ENCODE results near the gene METTL2B. TPM values are rescaled to one million over a fixed set of nuclear protein-coding genes. Genes with fewer than 3 reads are reported as not detected.

Gene METTL2B
- total and polyA plus RNA-seq, 2 of the 8 experiments (the other 6 are each of a cell fraction or from before 2014, with no cell fraction given), result 14.6 to 43.5 TPM

DNA sequence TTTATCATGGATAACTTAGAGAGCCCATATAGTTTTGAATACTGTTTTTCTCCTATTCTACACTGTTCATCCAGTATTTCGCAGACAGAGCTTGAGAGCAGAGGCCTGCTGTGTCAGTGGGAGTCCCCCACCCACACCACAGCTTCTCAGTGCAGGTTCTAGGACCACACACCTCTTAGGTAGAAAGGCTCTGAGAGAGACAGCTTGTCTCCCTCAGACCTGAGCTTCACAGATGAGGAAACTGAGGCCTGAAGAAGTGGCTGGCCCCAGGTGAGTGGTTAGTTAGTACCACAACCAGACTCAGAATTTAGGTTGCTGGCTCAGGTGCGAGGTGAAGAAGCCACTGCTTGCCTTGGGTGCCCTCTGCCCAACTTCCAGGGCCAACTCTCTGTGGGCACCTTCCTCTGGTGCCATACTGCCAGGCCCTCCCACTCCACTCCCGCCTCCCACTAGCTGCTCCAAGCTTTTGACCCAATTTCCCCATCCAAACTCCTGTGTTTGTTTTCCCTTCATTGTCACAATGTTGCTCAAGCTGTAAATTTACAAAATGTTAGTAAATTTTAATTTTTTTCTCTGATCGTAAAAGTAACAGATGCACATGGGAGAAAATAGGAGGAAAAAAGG, 28.5 kb upstream of the METTL2B start (continued):
- TF ChIP-seq POLR2AphosphoS5 (IDR thresholded peaks at IDR 0.05; ENCODE audit: low read depth, low read length) (no peak), CTBP2 (IDR thresholded peaks at IDR 0.05; ENCODE audit: borderline replicate concordance, insufficient read depth, insufficient read length, low read length) (no peak), CHD2 (IDR thresholded peaks at IDR 0.05; ENCODE audit: low read length) (no peak)
